ENCODE data around the gene CCDC85B.

CCDC85B gene

GRCh38 chr11:65857853-65858680 lies 32.4 kb upstream of the CCDC85B start, which contains the start of gene CFL1:
Gene CFL1, minus strand, starts transcription at chr11:65858180. Its CDS starts 81 bp downstream, at chr11:65858099.
- DNase-seq = peak; percentile 98

GRCh38 chr11:65858681-65859087 lies 31.8 kb upstream of the CCDC85B start:
- no peak for DNase-seq

DNA sequence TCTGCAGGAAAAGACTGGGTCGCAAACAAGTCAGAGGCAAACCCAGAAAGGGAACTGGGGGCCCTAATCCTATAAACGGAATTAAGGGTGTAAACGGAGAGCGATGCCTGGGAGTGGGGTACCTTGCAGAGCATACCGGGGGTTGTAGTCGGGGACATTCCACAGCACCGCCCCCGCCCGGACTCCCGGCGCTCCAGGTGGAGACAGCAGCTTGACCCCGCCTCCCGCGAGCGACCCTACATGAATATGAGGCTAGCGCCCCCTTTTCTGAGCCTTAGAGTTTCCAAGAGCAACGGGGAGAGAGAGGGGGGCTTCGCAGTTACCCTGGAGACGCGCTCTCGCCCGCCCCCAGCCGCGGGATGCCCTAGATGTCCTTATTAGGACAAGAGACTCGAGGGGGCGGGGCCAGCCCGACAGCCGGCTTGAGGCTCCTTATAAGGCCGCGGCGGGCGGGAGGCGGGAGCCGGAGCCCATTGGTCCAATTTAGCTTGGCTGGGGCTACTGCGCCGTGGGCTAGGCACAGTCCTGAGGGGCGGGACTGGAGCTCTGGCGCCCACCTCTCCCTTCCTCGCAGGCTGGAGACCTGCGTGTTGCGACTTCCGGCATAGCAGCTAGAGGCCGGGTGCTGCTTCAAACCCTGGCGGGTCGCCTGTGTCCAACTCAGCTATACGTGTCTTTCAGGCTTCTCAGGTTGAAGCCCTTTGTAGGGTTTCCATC lies 31.2 kb upstream of the CCDC85B start:
- peak; percentile 97 to 98 for DNase-seq

DNA sequence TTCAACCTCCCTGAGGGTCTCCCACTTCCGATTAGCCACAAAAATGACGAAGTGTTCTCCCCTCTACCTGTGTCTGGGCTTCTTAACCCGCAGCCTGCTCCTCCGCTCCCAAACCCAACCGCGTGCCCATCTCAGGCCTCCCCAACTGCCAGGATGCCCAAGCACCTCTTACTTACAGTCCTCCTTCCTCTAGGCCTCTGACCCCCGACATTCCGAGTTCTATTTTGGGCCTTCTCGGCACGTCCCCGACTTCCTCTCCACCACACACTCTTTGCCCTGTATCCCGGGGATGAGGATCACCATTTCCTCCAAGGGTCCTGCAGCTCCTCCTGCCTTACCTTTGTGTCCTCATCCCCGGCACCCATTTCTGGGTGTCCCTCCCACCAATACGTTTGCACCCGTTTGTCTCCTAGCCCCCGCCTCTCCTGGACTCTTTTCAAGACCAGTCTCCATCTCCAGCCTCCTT lies 30.6 kb upstream of the CCDC85B start:
- no peak for DNase-seq

- peak; percentile 94 to 96 for DNase-seq
Observed at GRCh38 chr11:65860278-65861164, 30.0 kb upstream of the CCDC85B start, which contains the start of gene MUS81. Gene MUS81, plus strand, starts transcription at chr11:65860433. Its CDS starts 321 bp downstream, at chr11:65860754.

DNA sequence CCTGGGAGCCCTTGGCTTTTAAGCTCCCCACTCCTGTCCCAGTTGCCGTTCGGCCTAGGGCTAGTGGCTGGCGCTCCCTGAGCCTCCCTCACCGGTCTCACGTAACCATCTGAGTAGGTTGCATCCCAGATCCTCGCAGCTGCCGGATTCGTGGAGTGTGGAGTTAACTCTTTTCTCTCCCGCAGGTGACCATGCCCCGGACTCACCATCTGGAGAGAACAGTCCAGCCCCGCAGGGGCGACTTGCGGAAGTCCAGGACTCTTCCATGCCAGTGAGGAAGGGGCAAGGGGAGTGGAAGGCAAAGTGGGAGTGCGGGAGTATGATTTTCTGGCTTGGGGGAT lies 29.3 kb upstream of the CCDC85B start:
- no peak for DNase-seq

- DNase-seq = no peak
Observed at GRCh38 chr11:65861533-65862183, 28.8 kb upstream of the CCDC85B start.

GRCh38 chr11:65862191-65862735 lies 28.2 kb upstream of the CCDC85B start:
- no peak for DNase-seq

- no peak for DNase-seq
Observed at GRCh38 chr11:65862941-65863888, 27.3 kb upstream of the CCDC85B start.

- DNase-seq = no peak
Observed at GRCh38 chr11:65863889-65864705, 26.4 kb upstream of the CCDC85B start.

- DNase-seq = no peak
Observed at GRCh38 chr11:65864706-65865471, 25.6 kb upstream of the CCDC85B start.

DNA sequence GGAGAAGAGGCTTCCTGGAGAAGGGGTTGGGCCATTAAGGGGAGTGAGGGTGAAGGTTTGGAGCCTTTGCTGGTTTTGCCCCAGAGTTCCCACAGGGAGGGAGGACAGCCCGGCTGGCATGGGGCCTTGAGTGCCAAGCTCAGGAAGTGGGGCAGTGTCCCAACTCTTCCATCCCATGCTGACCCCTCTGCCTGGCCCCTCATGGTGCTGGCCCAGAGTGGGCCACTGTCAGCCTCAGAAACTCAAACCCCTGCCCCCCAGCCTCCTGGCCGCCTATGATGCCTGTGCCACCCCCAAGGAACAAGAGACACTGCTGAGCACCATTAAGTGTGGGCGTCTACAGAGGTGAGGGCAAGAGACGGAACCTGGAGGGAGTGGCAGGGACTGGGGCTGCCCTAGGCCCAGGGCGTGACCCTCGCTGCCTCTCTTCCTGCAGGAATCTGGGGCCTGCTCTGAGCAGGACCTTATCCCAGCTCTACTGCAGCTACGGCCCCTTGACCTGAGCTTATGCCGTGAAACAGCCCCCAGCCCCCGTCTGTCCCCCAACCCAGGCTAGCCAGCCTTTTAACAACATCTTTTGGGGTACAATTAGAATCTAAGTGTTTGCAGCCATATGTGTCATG lies 24.8 kb upstream of the CCDC85B start:
- DNase-seq = no peak

DNA sequence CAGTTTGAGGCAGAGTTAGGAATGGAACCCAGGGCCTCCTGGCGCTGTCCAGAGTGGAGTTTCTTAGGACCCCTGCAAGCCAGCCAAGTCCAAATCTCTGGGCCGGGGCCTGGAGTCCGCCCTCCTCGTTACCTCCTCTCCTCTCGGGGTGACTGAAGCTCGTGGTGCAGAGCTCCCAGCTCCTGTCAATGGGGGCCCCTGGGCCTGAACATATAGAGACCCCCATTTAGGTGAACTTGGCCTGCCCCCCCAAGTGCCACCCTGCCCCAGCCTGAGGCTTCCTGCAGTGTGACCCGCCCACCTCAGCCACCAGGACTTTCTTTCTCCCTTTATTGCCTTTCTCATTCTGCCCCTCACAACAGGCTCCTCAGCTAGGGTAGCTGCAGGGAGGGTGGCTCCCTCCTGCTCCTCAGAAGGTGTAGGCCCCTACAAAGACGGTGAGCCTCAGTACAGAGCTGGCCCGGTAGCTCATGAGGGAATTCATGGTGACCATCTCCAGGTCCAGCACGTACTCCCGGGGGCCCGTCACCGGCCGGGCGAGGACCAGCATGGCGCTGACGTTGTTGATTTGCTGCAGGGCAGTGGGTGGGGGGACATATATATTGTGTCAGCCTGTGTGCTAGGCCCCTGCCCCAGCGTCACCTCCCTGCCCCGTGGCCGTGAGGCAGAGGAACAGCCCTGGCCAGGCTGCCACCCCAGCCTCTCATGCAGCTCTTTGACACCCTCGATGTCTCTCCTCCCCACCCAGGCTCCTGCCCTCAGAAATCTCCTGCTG lies 23.8 kb upstream of the CCDC85B start:
- DNase-seq = no peak

- peak in 1 of 2 donors; percentile 38 for DNase-seq
Observed at GRCh38 chr11:65867284-65868071, 23.0 kb upstream of the CCDC85B start.

DNA sequence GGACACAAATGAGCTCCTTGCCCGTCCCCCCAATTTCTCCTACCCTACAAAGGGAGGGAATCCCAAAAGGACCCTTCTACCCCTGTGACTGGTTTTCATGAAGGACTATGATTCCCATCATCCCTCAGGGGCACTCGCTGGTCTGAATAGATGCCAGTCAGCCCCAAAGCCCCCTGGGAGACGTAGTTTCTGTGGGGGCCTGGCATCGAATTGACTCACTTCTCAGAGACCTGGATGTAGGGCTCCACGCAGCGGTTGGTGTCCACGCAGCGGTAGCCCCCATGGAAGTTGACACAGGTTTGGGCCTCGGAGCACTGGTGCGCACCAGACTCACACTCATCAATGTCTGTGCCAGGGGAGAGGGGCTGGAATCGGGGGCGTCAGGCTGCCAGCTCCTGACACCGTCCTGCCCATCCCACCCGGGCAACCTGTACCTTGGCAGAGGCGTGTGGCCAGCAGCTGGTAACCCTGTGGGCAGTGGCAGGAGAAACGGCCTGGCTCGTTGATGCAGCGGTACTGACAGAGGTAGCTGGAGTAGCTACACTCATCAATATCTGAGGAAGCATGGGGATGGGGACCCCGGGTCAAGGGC lies 22.3 kb upstream of the CCDC85B start:
- DNase-seq = peak in 1 of 2 donors; percentile 40

DNA sequence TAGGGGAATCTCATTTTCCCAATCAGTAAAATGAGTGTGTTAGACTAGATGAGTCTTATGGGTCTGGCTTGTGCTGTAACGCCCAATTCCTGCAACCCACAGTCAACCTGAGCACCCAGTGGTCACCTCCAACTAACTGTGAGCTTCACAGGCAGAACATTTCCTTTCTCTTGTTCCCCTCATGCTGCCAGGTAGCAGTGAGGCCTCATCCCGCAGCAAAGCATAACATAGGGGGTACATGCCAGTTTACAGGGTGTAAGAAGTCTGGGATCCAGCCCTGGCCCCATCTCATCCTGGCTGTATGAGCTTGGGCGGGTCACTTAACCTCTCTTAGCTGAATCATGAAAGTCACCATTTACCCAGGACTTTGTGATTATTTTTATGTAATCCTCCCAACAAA lies 21.6 kb upstream of the CCDC85B start:
- DNase-seq = no peak

Measured in CD4-positive, alpha-beta T cell treated with Interleukin-1 beta for 1 hour (primary cell).